ENCODE measurements around the gene GULP1. TPM values are rescaled to one million over a fixed set of nuclear protein-coding genes. Genes with fewer than 3 reads are reported as not detected.
A peak's percentile ranks its signal among the peaks of the same experiment; 100 is the strongest.

The GULP1 gene
- total RNA-seq, 2 donors from 2014 or later = 15.3 to 26.5 TPM

- Mint-ChIP-seq H3K27me3 (ENCODE audit: insufficient read depth) (no peaks in the 10 kb centered on the region), H3K4me3 (no peak overlapping the region), H3K36me3 (ENCODE audit: low read depth) (no peaks in the 10 kb centered on the region), H3K27ac (no peak overlapping the region), H3K4me1 (peaks cover 7% of the 10 kb centered on the region), H3K9me3 (peaks cover 2% of the 10 kb centered on the region)
- DNase-seq = no peak
- Histone ChIP-seq H3K4me1 (ENCODE audit: control insufficient read depth, insufficient read depth, low read length) (no peaks in the 10 kb centered on the region), H3K27ac (ENCODE audit: low read depth, low read length) (no peak overlapping the region), H3K36me3 (ENCODE audit: control insufficient read depth, insufficient read depth, low read length) (no peaks in the 10 kb centered on the region), H3K27me3 (ENCODE audit: control insufficient read depth, insufficient read depth, low read length, poor library complexity, severe bottlenecking) (no peaks in the 10 kb centered on the region), H3K9ac (ENCODE audit: extremely low read depth, low read length, poor library complexity, severe bottlenecking) (no peak overlapping the region), H3K4me3 (ENCODE audit: low read length) (no peak overlapping the region), H3K9me3 (ENCODE audit: control insufficient read depth, low read length) (no peaks in the 10 kb centered on the region)
- TF ChIP-seq, protein P1, sequence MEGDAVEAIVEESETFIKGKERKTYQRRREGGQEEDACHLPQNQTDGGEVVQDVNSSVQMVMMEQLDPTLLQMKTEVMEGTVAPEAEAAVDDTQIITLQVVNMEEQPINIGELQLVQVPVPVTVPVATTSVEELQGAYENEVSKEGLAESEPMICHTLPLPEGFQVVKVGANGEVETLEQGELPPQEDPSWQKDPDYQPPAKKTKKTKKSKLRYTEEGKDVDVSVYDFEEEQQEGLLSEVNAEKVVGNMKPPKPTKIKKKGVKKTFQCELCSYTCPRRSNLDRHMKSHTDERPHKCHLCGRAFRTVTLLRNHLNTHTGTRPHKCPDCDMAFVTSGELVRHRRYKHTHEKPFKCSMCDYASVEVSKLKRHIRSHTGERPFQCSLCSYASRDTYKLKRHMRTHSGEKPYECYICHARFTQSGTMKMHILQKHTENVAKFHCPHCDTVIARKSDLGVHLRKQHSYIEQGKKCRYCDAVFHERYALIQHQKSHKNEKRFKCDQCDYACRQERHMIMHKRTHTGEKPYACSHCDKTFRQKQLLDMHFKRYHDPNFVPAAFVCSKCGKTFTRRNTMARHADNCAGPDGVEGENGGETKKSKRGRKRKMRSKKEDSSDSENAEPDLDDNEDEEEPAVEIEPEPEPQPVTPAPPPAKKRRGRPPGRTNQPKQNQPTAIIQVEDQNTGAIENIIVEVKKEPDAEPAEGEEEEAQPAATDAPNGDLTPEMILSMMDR (conservative IDR thresholded peaks at IDR 0.05) = no peak
- WGBS, 2 experiments (ENCODE audit: insufficient coverage in 1 of 2, insufficient read length in 1 of 2) = 93 to 96% methylated on average over 3 to 4 of the region's 5 CpGs
These were observed 309.0 kb downstream of the GULP1 start for GRCh38 chr2:188600536-188601210.

DNA sequence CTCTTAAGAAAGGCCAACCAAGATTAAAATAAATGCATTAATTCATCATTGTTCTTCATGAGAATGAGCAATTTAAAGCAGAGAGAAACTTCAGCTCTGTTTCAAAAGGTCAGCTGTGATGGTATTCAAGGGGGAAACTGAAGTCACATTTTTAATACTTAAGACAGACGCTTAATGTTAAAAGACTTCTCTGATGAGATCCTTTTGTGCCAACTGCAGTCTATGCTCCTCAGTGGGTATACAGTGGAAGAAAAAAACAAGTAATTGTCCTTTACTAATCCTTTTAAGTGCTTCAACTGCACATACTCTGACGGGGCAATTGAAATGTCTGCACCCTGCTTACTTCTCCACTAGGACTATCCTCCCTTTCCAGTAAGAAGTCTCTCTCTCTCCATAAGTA lies 309.7 kb downstream of the GULP1 start:
- Histone ChIP-seq H3K36me3 (ENCODE audit: control insufficient read depth, insufficient read depth, low read length) (no peaks in the 10 kb centered on the region), H3K4me3 (ENCODE audit: low read length) (no peak overlapping the region), H3K27me3 (ENCODE audit: control insufficient read depth, insufficient read depth, low read length, poor library complexity, severe bottlenecking) (no peaks in the 10 kb centered on the region), H3K27ac (ENCODE audit: low read depth, low read length) (no peak overlapping the region), H3K9ac (ENCODE audit: extremely low read depth, low read length, poor library complexity, severe bottlenecking) (no peak overlapping the region), H3K4me1 (ENCODE audit: control insufficient read depth, insufficient read depth, low read length) (no peaks in the 10 kb centered on the region), H3K9me3 (ENCODE audit: control insufficient read depth, low read length) (no peaks in the 10 kb centered on the region)
- peaks cover 7% of the 10 kb centered on the region for H3K9me3 Mint-ChIP-seq
- H3K36me3 Mint-ChIP-seq (ENCODE audit: low read depth) = peaks cover 1% of the 10 kb centered on the region
- H3K27me3 Mint-ChIP-seq (ENCODE audit: insufficient read depth) = no peaks in the 10 kb centered on the region
- WGBS, 2 experiments (ENCODE audit: insufficient coverage in 1 of 2, insufficient read length in 1 of 2) = 57 to 88% methylated on average over 1 to 2 of the region's 2 CpGs
- DNase-seq = no peak
- H3K27ac Mint-ChIP-seq = no peak overlapping the region
- no peak overlapping the region for H3K4me3 Mint-ChIP-seq
- TF ChIP-seq, protein P1 (conservative IDR thresholded peaks at IDR 0.05) = peak; percentile 38
- peaks cover 7% of the 10 kb centered on the region for H3K4me1 Mint-ChIP-seq

GRCh38 chr2:188601927-188602326 lies 310.3 kb downstream of the GULP1 start:
- TF ChIP-seq, protein P1 (conservative IDR thresholded peaks at IDR 0.05) = peak; percentile 11
- no peak overlapping the region for H3K27ac Mint-ChIP-seq

More at GRCh38 chr2:188601927-188602326, 310.3 kb downstream of the GULP1 start:
- H3K4me3 ChIP-seq (ENCODE audit: low read length) = no peak overlapping the region
- no peak overlapping the region for H3K4me3 Mint-ChIP-seq
- no peaks in the 10 kb centered on the region for H3K36me3 ChIP-seq (ENCODE audit: control insufficient read depth, insufficient read depth, low read length)
- peaks cover 7% of the 10 kb centered on the region for H3K4me1 Mint-ChIP-seq
- H3K9ac ChIP-seq (ENCODE audit: extremely low read depth, low read length, poor library complexity, severe bottlenecking) = no peak overlapping the region
- H3K27me3 ChIP-seq (ENCODE audit: control insufficient read depth, insufficient read depth, low read length, poor library complexity, severe bottlenecking) = no peaks in the 10 kb centered on the region
- H3K36me3 Mint-ChIP-seq (ENCODE audit: low read depth) = peaks cover 1% of the 10 kb centered on the region
- no peak overlapping the region for H3K27ac ChIP-seq (ENCODE audit: low read depth, low read length)
- H3K9me3 ChIP-seq (ENCODE audit: control insufficient read depth, low read length) = no peaks in the 10 kb centered on the region
- no peaks in the 10 kb centered on the region for H3K4me1 ChIP-seq (ENCODE audit: control insufficient read depth, insufficient read depth, low read length)
- no peak for DNase-seq
- no peaks in the 10 kb centered on the region for H3K27me3 Mint-ChIP-seq (ENCODE audit: insufficient read depth)
- H3K9me3 Mint-ChIP-seq = peaks cover 7% of the 10 kb centered on the region

Measured in endodermal cell (in vitro differentiated cells).